ENCODE measurements around the gene PUM2. TPM values are rescaled to one million over a fixed set of nuclear protein-coding genes. Genes with fewer than 3 reads are reported as not detected.

The PUM2 gene
- total and polyA plus RNA-seq, 2 of the 13 experiments (the other 11 are each of a cell fraction or from before 2014, with no cell fraction given) = 69.6 to 69.8 TPM

- no peak for TF ChIP-seq MNT (IDR thresholded peaks at IDR 0.05)
- TF ChIP-seq ZNF501 (CRISPR knock-in tag; IDR thresholded peaks at IDR 0.05) = peak; percentile 66; the same call in 1 of the 2 replicates
- no peak for TF ChIP-seq ZNF30 (CRISPR knock-in tag; IDR thresholded peaks at IDR 0.05)
- TF ChIP-seq POGK (CRISPR knock-in tag; conservative IDR thresholded peaks at IDR 0.05) = peak; percentile 93; the same call in 1 of the 2 replicates
- no peak for TF ChIP-seq GFI1 (CRISPR knock-in tag; IDR thresholded peaks at IDR 0.05; ENCODE audit: borderline replicate concordance)
- TF ChIP-seq TEF (CRISPR knock-in tag; IDR thresholded peaks at IDR 0.05) = peak; percentile 52; the same call in 1 of the 2 replicates
- TF ChIP-seq NFYB (CRISPR knock-in tag; IDR thresholded peaks at IDR 0.05) = no peak
- TF ChIP-seq HIVEP1 (CRISPR knock-in tag; IDR thresholded peaks at IDR 0.05) = peak; percentile 29; the same call in 1 of the 2 replicates
- TF ChIP-seq HCFC1 (IDR thresholded peaks at IDR 0.05; ENCODE audit: low read depth, low read length) = no peak
- no peak for TF ChIP-seq CREB1 (IDR thresholded peaks at IDR 0.05)
- TF ChIP-seq CREB1 (CRISPR knock-in tag; IDR thresholded peaks at IDR 0.05) = no peak
- TF ChIP-seq GATAD1 (CRISPR knock-in tag; IDR thresholded peaks at IDR 0.05) = no peak
- TF ChIP-seq FOXP1 (IDR thresholded peaks at IDR 0.05) = no peak
- TF ChIP-seq FOXP1 (CRISPR knock-in tag; IDR thresholded peaks at IDR 0.05) = no peak
- peak; percentile 54 for TF ChIP-seq PTBP1 (IDR thresholded peaks at IDR 0.05; ENCODE audit: low read depth, low read length, poor library complexity, severe bottlenecking)
- no peak for TF ChIP-seq ZNF775 (CRISPR knock-in tag; IDR thresholded peaks at IDR 0.05; ENCODE audit: borderline replicate concordance)
- no peak for TF ChIP-seq ZNF263 (CRISPR knock-in tag; IDR thresholded peaks at IDR 0.05)
- TF ChIP-seq HIC2 (CRISPR knock-in tag; IDR thresholded peaks at IDR 0.05; ENCODE audit: low read depth) = no peak; the same call in 1 of the 2 replicates
- TF ChIP-seq ATF3 (CRISPR knock-in tag; IDR thresholded peaks at IDR 0.05) = no peak
- no peak for TF ChIP-seq ZNF121 (CRISPR knock-in tag; IDR thresholded peaks at IDR 0.05)
- TF ChIP-seq SSRP1 (CRISPR knock-in tag; IDR thresholded peaks at IDR 0.05) = no peak; the same call in 1 of the 2 replicates
- no peak for TF ChIP-seq ZNF530 (CRISPR knock-in tag; IDR thresholded peaks at IDR 0.05; ENCODE audit: low read depth)
Measured at GRCh38 chr2:20223407-20224163, 127.1 kb downstream of the PUM2 start (continued).
